Activated CD4-positive, alpha-beta T cell treated with anti-CD3 and anti-CD28 coated beads, Interleukin-2, amount 10 ng/mL, durations not matched to agents 7 days and 5 days (primary cell): ENCODE measurements around the gene TVP23C. TPM values are rescaled to one million over a fixed set of nuclear protein-coding genes. Genes with fewer than 3 reads are reported as not detected.
"Not testable (repeated sequence)": the region's sequence is repeated elsewhere in the genome, so short reads cannot be mapped to it uniquely, and the experiment has no call there.

Experiments
- CTCF ChIA-PET: fragments of 350-600 bp; sonication (Branson Sonifier 250); formaldehyde crosslinking; loops from one replicate; lab custom pipeline; 2021; ENCODE audit warnings: antibody characterized with exemption; lab: Charles Lee
- POLR2A ChIA-PET: fragments of 350-600 bp; sonication (Branson Sonifier 250); formaldehyde crosslinking; loops from one replicate; lab custom pipeline; 2021; ENCODE audit warnings: antibody characterized with exemption; lab: Charles Lee
- DNase-seq: peaks from one replicate; pipeline ENCODE4 v3.0.0-alpha.2; 2020
- H3K27ac Mint-ChIP-seq: one replicate; pipeline ENCODE4 v1.8.0; 2021; ENCODE audit warnings: mild to moderate bottlenecking, moderate library complexity, mixed read lengths
- H3K27me3 Mint-ChIP-seq: one replicate; pipeline ENCODE4 v1.8.0; 2021; ENCODE audit warnings: mixed read lengths
- H3K36me3 Mint-ChIP-seq: one replicate; pipeline ENCODE4 v1.8.0; 2021; ENCODE audit warnings: low read depth, mixed read lengths
- H3K4me1 Mint-ChIP-seq: one replicate; pipeline ENCODE4 v1.8.0; 2021; ENCODE audit warnings: mixed read lengths
- H3K4me3 Mint-ChIP-seq: one replicate; pipeline ENCODE4 v1.8.0; 2021; ENCODE audit warnings: mild to moderate bottlenecking, moderate library complexity, mixed read lengths
- H3K9me3 Mint-ChIP-seq: one replicate; pipeline ENCODE4 v1.8.0; 2021; ENCODE audit warnings: mixed read lengths
- total RNA-seq, 2 experiments: library from RNA; stranded (reverse); gene quantifications; one replicate each; pipeline ENCODE4 v1.2.3, GENCODE V29; 2021

Gene TVP23C
- total RNA-seq, result 1 to 10 TPM; 5.0 to 7.0 TPM

GRCh38 chr17:15563375-15563857 lies at the start of gene TVP23C:
Gene TVP23C, minus strand, starts transcription at chr17:15563483. Its CDS starts 35 bp downstream, at chr17:15563448.
- H3K27me3 Mint-ChIP-seq, POLR2A ChIA-PET, CTCF ChIA-PET, H3K9me3 Mint-ChIP-seq, H3K36me3 Mint-ChIP-seq, H3K4me1 Mint-ChIP-seq: not testable (repeated sequence)
- peak; percentile 77 for DNase-seq
- H3K4me3 Mint-ChIP-seq, result peak within 1 kb of the TSS; percentile 89
- peak within 1 kb of the TSS; percentile 94 for H3K27ac Mint-ChIP-seq

- Mint-ChIP-seq H3K27ac (peak overlapping the region; percentile 55), H3K4me1 (peaks cover 24% of the 10 kb centered on the region)
- DNase-seq, POLR2A ChIA-PET, H3K27me3 Mint-ChIP-seq, H3K4me3 Mint-ChIP-seq, H3K9me3 Mint-ChIP-seq, H3K36me3 Mint-ChIP-seq, CTCF ChIA-PET: not testable (repeated sequence)
These were observed 29.7 kb upstream of the TVP23C start for GRCh38 chr17:15592960-15593359.

GRCh38 chr17:15591986-15592385 lies 28.7 kb upstream of the TVP23C start:
- POLR2A ChIA-PET, H3K27me3 Mint-ChIP-seq, H3K9me3 Mint-ChIP-seq, H3K36me3 Mint-ChIP-seq, DNase-seq, H3K27ac Mint-ChIP-seq, CTCF ChIA-PET, H3K4me3 Mint-ChIP-seq: not testable (repeated sequence)
- peaks cover 26% of the 10 kb centered on the region for H3K4me1 Mint-ChIP-seq

GRCh38 chr17:15590844-15591243 lies 27.6 kb upstream of the TVP23C start:
- H3K4me3 Mint-ChIP-seq, POLR2A ChIA-PET, CTCF ChIA-PET, DNase-seq, H3K36me3 Mint-ChIP-seq, H3K27me3 Mint-ChIP-seq, H3K9me3 Mint-ChIP-seq: not testable (repeated sequence)
- peaks cover 30% of the 10 kb centered on the region for H3K4me1 Mint-ChIP-seq
- peak overlapping the region; percentile 82 for H3K27ac Mint-ChIP-seq

GRCh38 chr17:15589544-15590536 lies 26.6 kb upstream of the TVP23C start:
- peak; percentile 31 for DNase-seq
- H3K9me3 Mint-ChIP-seq, H3K36me3 Mint-ChIP-seq, H3K27me3 Mint-ChIP-seq, POLR2A ChIA-PET, CTCF ChIA-PET: not testable (repeated sequence)
- Mint-ChIP-seq H3K4me1 (peaks cover 30% of the 10 kb centered on the region), H3K4me3 (peak overlapping the region; percentile 37), H3K27ac (peak overlapping the region; percentile 72)

GRCh38 chr17:15588017-15588416 lies 24.7 kb upstream of the TVP23C start:
- POLR2A ChIA-PET, H3K36me3 Mint-ChIP-seq, H3K4me3 Mint-ChIP-seq, H3K27ac Mint-ChIP-seq, CTCF ChIA-PET, H3K9me3 Mint-ChIP-seq, H3K27me3 Mint-ChIP-seq, DNase-seq: not testable (repeated sequence)
- peaks cover 27% of the 10 kb centered on the region for H3K4me1 Mint-ChIP-seq

GRCh38 chr17:15583313-15583712 lies 20.0 kb upstream of the TVP23C start:
- H3K4me1 Mint-ChIP-seq, POLR2A ChIA-PET, H3K27ac Mint-ChIP-seq, H3K9me3 Mint-ChIP-seq, H3K4me3 Mint-ChIP-seq, H3K36me3 Mint-ChIP-seq, CTCF ChIA-PET, H3K27me3 Mint-ChIP-seq, DNase-seq: not testable (repeated sequence)

- H3K27ac Mint-ChIP-seq, H3K4me3 Mint-ChIP-seq, POLR2A ChIA-PET, DNase-seq, H3K4me1 Mint-ChIP-seq, H3K36me3 Mint-ChIP-seq, H3K27me3 Mint-ChIP-seq, H3K9me3 Mint-ChIP-seq, CTCF ChIA-PET: not testable (repeated sequence)
These were observed 18.2 kb upstream of the TVP23C start for GRCh38 chr17:15581462-15581861.

GRCh38 chr17:15576848-15577247 lies 13.6 kb upstream of the TVP23C start:
- H3K4me3 Mint-ChIP-seq, POLR2A ChIA-PET: not testable (repeated sequence)
- peaks cover 11% of the 10 kb centered on the region for H3K27me3 Mint-ChIP-seq

GRCh38 chr17:15574660-15575059 lies 11.4 kb upstream of the TVP23C start:
- POLR2A ChIA-PET, H3K36me3 Mint-ChIP-seq, H3K4me3 Mint-ChIP-seq, H3K9me3 Mint-ChIP-seq, H3K27ac Mint-ChIP-seq, H3K4me1 Mint-ChIP-seq, CTCF ChIA-PET, DNase-seq: not testable (repeated sequence)
- H3K27me3 Mint-ChIP-seq, result peaks cover 16% of the 10 kb centered on the region

More at GRCh38 chr17:15576848-15577247, 13.6 kb upstream of the TVP23C start:
- CTCF ChIA-PET, H3K9me3 Mint-ChIP-seq, H3K4me1 Mint-ChIP-seq, H3K27ac Mint-ChIP-seq, DNase-seq, H3K36me3 Mint-ChIP-seq: not testable (repeated sequence)

- POLR2A ChIA-PET, H3K4me1 Mint-ChIP-seq, H3K27ac Mint-ChIP-seq, H3K9me3 Mint-ChIP-seq, H3K4me3 Mint-ChIP-seq, CTCF ChIA-PET, DNase-seq, H3K36me3 Mint-ChIP-seq: not testable (repeated sequence)
- H3K27me3 Mint-ChIP-seq, result peaks cover 16% of the 10 kb centered on the region
These were observed 10.6 kb upstream of the TVP23C start for GRCh38 chr17:15573870-15574269.

GRCh38 chr17:15562613-15563374 lies 489 bp downstream of the TVP23C start:
- H3K4me1 Mint-ChIP-seq, CTCF ChIA-PET, H3K27me3 Mint-ChIP-seq, H3K9me3 Mint-ChIP-seq, H3K36me3 Mint-ChIP-seq, POLR2A ChIA-PET: not testable (repeated sequence)
- H3K4me3 Mint-ChIP-seq, result peak overlapping the region; percentile 89
- peak overlapping the region; percentile 94 for H3K27ac Mint-ChIP-seq
- peak; percentile 7 for DNase-seq

- CTCF ChIA-PET, H3K9me3 Mint-ChIP-seq, H3K27ac Mint-ChIP-seq, DNase-seq, H3K36me3 Mint-ChIP-seq, H3K4me1 Mint-ChIP-seq, POLR2A ChIA-PET, H3K4me3 Mint-ChIP-seq, H3K27me3 Mint-ChIP-seq: not testable (repeated sequence)
These were observed 1.8 kb downstream of the TVP23C start for GRCh38 chr17:15561439-15561838.
